Tibial nerve (tissue), 3 donors: ENCODE results near the gene KIRREL1.

Experiments
- POLR2A ChIP-seq, 2 donors: fragments of 450-650 bp; IDR thresholded peaks; one replicate each; pipeline ENCODE4 v1.6.1; 2017; ENCODE audit warnings: antibody characterized with exemption in 2 of 2, mild to moderate bottlenecking in 2 of 2, moderate library complexity in 2 of 2
- TF ChIP-seq, protein P1 (sequence below), 5 experiments: fragments of 200-600 bp in 3 of 5; fragments of 450-650 bp in 2 of 5; sonication (generic) in 3 of 5; IDR thresholded peaks; one replicate each; pipeline ENCODE4 v1.5.1; 2016 to 2019; ENCODE audit warnings: antibody characterized with exemption in 5 of 5, mild to moderate bottlenecking in 3 of 5, moderate library complexity in 2 of 5

DNA sequence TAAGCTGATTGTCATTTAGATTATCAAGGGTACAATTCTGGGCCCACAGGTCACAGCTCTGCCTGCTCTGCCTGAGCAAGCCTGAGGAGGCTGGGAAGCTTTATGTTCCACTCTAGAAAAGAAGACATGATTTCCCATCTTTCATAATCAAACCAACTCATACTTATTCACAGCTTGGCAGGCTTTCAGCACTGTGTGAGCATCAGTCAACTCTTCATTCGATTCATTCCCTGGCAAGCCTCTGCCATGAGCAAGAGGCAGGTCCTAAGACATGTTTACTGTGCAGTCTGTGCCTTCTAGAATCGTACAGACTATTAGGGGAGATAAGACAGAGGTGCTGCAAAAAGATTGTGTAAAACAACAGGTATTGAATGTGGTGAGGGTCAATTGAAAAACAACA, 24.5 kb upstream of the KIRREL1 start:
- TF ChIP-seq, protein P1, sequence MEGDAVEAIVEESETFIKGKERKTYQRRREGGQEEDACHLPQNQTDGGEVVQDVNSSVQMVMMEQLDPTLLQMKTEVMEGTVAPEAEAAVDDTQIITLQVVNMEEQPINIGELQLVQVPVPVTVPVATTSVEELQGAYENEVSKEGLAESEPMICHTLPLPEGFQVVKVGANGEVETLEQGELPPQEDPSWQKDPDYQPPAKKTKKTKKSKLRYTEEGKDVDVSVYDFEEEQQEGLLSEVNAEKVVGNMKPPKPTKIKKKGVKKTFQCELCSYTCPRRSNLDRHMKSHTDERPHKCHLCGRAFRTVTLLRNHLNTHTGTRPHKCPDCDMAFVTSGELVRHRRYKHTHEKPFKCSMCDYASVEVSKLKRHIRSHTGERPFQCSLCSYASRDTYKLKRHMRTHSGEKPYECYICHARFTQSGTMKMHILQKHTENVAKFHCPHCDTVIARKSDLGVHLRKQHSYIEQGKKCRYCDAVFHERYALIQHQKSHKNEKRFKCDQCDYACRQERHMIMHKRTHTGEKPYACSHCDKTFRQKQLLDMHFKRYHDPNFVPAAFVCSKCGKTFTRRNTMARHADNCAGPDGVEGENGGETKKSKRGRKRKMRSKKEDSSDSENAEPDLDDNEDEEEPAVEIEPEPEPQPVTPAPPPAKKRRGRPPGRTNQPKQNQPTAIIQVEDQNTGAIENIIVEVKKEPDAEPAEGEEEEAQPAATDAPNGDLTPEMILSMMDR (IDR thresholded peaks at IDR 0.05): no peak
- no peak for TF ChIP-seq POLR2A (IDR thresholded peaks at IDR 0.05)
